ENCODE data around the gene MAP9.
A peak's percentile ranks its signal among the peaks of the same experiment; 100 is the strongest.

Gene MAP9

GRCh38 chr4:155367608-155368007 is 9.2 kb downstream of the MAP9 start:
- H3K4me3 ChIP-seq (replicated peaks in 1 of 2; ENCODE audit: low read depth in 2 of 2, low read length in 2 of 2) = no peak overlapping the region
- TF ChIP-seq CTCF (IDR thresholded peaks at IDR 0.05; ENCODE audit: low read depth, low read length) = no peak
- no peak for DNase-seq (ENCODE audit: low read depth in 2 of 2)

GRCh38 chr4:155353923-155354540 is 22.7 kb downstream of the MAP9 start:
- TF ChIP-seq CTCF (IDR thresholded peaks at IDR 0.05; ENCODE audit: low read depth, low read length) = peak; percentile 78
- peak; percentile 78 to 84 for DNase-seq (ENCODE audit: low read depth in 2 of 2)

GRCh38 chr4:155342142-155342541 is 34.6 kb downstream of the MAP9 start:
- peak; percentile 21 to 56 for DNase-seq (ENCODE audit: low read depth in 2 of 2)
- no peak for TF ChIP-seq CTCF (IDR thresholded peaks at IDR 0.05; ENCODE audit: low read depth, low read length)
- H3K4me3 ChIP-seq (replicated peaks in 1 of 2; ENCODE audit: low read depth in 2 of 2, low read length in 2 of 2) = no peak overlapping the region

More at GRCh38 chr4:155353923-155354540, 22.7 kb downstream of the MAP9 start:
- no peak overlapping the region for H3K4me3 ChIP-seq (replicated peaks in 1 of 2; ENCODE audit: low read depth in 2 of 2, low read length in 2 of 2)

- no peak overlapping the region for H3K4me3 ChIP-seq (replicated peaks in 1 of 2; ENCODE audit: low read depth in 2 of 2, low read length in 2 of 2)
- no peak for DNase-seq (ENCODE audit: low read depth in 2 of 2)
- no peak for TF ChIP-seq CTCF (IDR thresholded peaks at IDR 0.05; ENCODE audit: low read depth, low read length)
Observed at GRCh38 chr4:155339999-155340398, 36.8 kb downstream of the MAP9 start.

- no peak overlapping the region for H3K4me3 ChIP-seq (replicated peaks in 1 of 2; ENCODE audit: low read depth in 2 of 2, low read length in 2 of 2)
- no peak for TF ChIP-seq CTCF (IDR thresholded peaks at IDR 0.05; ENCODE audit: low read depth, low read length)
- no peak for DNase-seq (ENCODE audit: low read depth in 2 of 2)
Observed at GRCh38 chr4:155339588-155339987, 37.2 kb downstream of the MAP9 start.

- TF ChIP-seq CTCF (IDR thresholded peaks at IDR 0.05; ENCODE audit: low read depth, low read length) = no peak
Observed at GRCh38 chr4:155338196-155338595, 38.6 kb downstream of the MAP9 start.

GRCh38 chr4:155336242-155336641 is 40.5 kb downstream of the MAP9 start:
- no peak for TF ChIP-seq CTCF (IDR thresholded peaks at IDR 0.05; ENCODE audit: low read depth, low read length)
- no peak for DNase-seq (ENCODE audit: low read depth in 2 of 2)
- H3K4me3 ChIP-seq (replicated peaks in 1 of 2; ENCODE audit: low read depth in 2 of 2, low read length in 2 of 2) = no peak overlapping the region

More at GRCh38 chr4:155338196-155338595, 38.6 kb downstream of the MAP9 start:
- no peak for DNase-seq (ENCODE audit: low read depth in 2 of 2)
- no peak overlapping the region for H3K4me3 ChIP-seq (replicated peaks in 1 of 2; ENCODE audit: low read depth in 2 of 2, low read length in 2 of 2)
